DMS53 treated with DMSO at 0.1 percent for 48 hours (cell line): ENCODE results near the gene ZNF106.

ENCODE experiments used
- DNase-seq: peaks from one replicate; lab custom pipeline; 2025; ENCODE audit not compliant: unreplicated experiment; lab: John Stamatoyannopoulos, UW

The ZNF106 gene

DNA sequence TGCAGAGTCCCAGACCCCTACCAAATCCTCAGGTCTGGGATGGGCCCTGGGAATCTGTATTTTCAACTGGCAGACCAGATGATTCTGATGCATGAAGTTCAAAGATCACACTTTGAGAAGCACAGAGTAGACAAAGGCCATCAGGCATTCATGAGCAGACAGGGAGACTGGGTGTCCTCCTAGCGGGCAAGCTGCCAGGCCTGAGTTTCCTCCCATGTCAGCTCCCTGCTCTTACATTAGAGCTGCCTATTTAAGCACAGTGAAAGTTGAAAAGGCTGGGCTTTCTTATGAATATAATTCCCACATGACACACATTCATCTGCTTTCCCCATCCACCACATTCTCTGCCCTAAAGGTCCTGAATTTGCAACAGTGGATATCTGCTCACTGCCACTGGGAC, 117.7 kb downstream of the ZNF106 start:
- DNase-seq = no peak

DNA sequence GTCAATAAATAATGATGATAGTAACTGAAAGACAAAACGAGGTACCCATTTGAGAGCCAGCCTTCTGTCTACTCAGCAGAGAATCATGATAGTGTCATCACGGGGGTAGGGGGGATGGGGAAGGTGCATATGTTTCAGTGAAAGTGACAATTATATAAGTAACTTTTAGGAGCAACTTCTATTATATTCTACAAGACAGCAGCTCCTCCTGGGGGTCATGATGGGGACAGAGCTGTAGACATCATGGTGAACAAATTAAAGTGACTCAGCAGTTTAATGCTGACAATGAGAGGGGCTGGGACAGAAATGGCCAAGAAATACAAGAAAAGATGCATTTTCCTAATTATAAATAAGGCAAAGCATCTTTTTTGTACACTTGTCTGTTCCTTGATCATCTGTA, 119.8 kb downstream of the ZNF106 start:
- DNase-seq = no peak

DNA sequence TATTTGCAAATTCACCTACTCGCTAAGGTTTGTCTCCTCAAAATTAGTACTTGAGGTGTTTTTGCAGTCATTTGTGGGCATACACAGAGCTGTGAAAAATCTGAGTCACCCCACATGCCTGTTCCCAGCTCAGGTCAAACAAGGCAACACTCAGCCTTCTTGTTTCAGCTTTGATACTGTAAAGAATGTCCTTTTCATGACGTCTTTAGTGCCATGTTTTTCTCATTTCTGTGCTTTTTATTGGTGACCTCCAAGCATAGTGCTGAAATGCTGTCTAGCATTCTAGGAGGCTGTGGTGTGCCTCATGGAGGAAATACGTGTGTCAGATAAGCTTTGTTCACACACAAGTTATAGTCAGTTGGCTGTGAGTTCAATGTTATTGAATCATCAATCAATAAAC, 122.8 kb downstream of the ZNF106 start:
- no peak for DNase-seq

DNA sequence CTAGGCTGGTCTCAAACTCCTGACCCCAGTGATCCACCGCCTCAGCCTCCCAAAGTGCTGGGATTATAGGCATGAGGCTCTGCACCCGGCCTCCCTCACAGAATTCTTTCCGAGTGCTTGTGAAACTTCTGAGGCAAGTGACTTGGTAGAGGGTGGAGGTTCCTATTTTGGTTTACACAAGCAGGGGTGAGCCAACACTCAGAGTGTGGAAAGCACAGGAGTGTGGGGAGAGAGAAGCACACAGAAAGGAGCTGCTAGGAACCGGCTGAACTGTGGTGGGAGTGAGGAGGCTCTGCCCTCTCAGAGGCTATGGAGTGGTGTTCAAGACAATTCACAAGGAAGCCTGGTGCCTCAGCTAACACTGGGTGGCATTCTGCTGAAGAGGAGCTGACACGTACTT, 123.9 kb downstream of the ZNF106 start:
- no peak for DNase-seq

- no peak for DNase-seq
Observed at GRCh38 chr15:42365921-42366550, 124.9 kb downstream of the ZNF106 start.

DNA sequence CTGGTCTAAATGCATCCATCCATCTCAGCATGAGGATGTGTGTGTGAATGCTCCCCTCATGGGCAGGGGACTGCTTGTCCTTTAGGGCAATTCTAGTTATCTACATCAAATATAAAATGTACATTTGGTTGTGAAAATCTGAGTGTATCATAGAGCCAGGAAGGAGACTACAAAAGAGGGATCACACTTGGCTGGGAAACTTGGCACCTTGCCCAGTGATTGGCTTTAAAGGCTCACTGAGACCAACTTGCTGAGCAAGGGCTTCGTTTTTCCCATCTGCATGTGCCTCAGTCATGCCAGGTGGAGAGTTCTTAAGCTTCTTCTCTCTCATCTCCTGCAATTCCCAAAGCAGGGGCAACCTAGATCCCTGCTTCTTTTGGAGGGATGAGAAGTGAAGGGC, 126.4 kb downstream of the ZNF106 start:
- no peak for DNase-seq

- no peak for DNase-seq
Observed at GRCh38 chr15:42363942-42364341, 127.0 kb downstream of the ZNF106 start.

DNA sequence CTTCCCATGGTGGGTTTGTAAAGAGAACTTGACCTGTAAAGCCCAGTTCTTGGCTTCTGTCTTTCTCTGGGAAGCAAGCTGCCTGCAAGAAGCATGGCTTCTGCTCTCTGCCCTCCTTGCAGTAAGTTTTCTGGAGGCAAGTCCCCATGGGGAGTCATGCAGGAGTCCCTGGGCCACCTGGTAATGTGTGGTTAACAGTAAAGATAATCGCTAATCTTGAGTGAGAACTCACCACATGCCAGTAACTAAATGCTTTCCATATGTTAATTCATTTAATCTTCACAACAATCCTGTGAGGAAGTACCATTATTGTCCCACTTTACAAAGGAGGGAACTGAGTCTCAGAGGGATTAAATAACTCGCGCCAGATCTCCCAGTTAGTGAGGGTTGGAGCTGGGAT, 127.5 kb downstream of the ZNF106 start:
- DNase-seq = no peak
